Astrocyte (in vitro differentiated cells and primary cell): Measurements from ENCODE around the gene NDRG4. TPM values are rescaled to one million over a fixed set of nuclear protein-coding genes. Genes with fewer than 3 reads are reported as not detected.
A peak's percentile ranks its signal among the peaks of the same experiment; 100 is the strongest.

Source experiments
- DNase-seq: peaks from one replicate; pipeline ENCODE4 v3.0.0-alpha.2; 2010; ENCODE audit warnings: low read depth
- FAIRE-seq: peaks from 2 replicates; lab custom pipeline; 2011; peaks lifted over from hg19 to GRCh38; lab: Jason Lieb, UNC
- H2AFZ ChIP-seq: 2 replicates; pipeline ENCODE4 v1.6.0; 2012; ENCODE audit warnings: low read depth, low read length, inconsistent platforms
- H3K27ac ChIP-seq: 2 replicates; pipeline ENCODE4 v1.5.1; 2011; ENCODE audit warnings: low read depth, low read length, inconsistent platforms
- H3K27me3 ChIP-seq: 2 replicates; pipeline ENCODE4 v1.6.0; 2011; ENCODE audit warnings: low read length, inconsistent platforms; ENCODE audit not compliant: insufficient read depth
- H3K36me3 ChIP-seq: 2 replicates; pipeline ENCODE4 v1.5.1; 2011; ENCODE audit warnings: low read length, inconsistent platforms; ENCODE audit not compliant: insufficient read depth
- H3K4me1 ChIP-seq: 2 replicates; pipeline ENCODE4 v1.5.1; 2011; ENCODE audit warnings: low read length, inconsistent platforms; ENCODE audit not compliant: insufficient read depth
- H3K4me2 ChIP-seq: 2 replicates; pipeline ENCODE4 v1.6.0; 2012; ENCODE audit warnings: low read length, inconsistent platforms
- H3K4me3 ChIP-seq: 2 replicates; pipeline ENCODE4 v1.5.1; 2011; ENCODE audit warnings: low read depth, mild to moderate bottlenecking, low read length, inconsistent platforms; ENCODE audit not compliant: insufficient read depth
- H3K79me2 ChIP-seq: 2 replicates; pipeline ENCODE4 v1.6.0; 2012; ENCODE audit warnings: mild to moderate bottlenecking, low read length, inconsistent platforms; ENCODE audit not compliant: insufficient read depth
- H3K9ac ChIP-seq: 2 replicates; pipeline ENCODE4 v1.6.0; 2012; ENCODE audit warnings: mild to moderate bottlenecking, low read length, inconsistent platforms
- H3K9me3 ChIP-seq: 2 replicates; pipeline ENCODE4 v1.5.1; 2012; ENCODE audit warnings: low read depth, mild to moderate bottlenecking, low read length, inconsistent platforms; ENCODE audit not compliant: insufficient read depth
- H4K20me1 ChIP-seq: 2 replicates; pipeline ENCODE4 v1.6.0; 2012; ENCODE audit warnings: low read length, inconsistent platforms; ENCODE audit not compliant: insufficient read depth
- H3K27ac Mint-ChIP-seq: one replicate; pipeline ENCODE4 v1.8.0; 2021; ENCODE audit warnings: mild to moderate bottlenecking, mixed read lengths; ENCODE audit not compliant: unreplicated experiment
- H3K27me3 Mint-ChIP-seq: one replicate; pipeline ENCODE4 v1.8.0; 2021; ENCODE audit warnings: low read depth, mixed read lengths; ENCODE audit not compliant: unreplicated experiment
- H3K36me3 Mint-ChIP-seq: one replicate; pipeline ENCODE4 v1.8.0; 2021; ENCODE audit warnings: low read depth, mixed read lengths; ENCODE audit not compliant: unreplicated experiment
- H3K4me1 Mint-ChIP-seq: one replicate; pipeline ENCODE4 v1.8.0; 2021; ENCODE audit warnings: low read depth, mixed read lengths; ENCODE audit not compliant: unreplicated experiment
- H3K4me3 Mint-ChIP-seq: one replicate; pipeline ENCODE4 v1.8.0; 2021; ENCODE audit warnings: mild to moderate bottlenecking, moderate library complexity, mixed read lengths; ENCODE audit not compliant: unreplicated experiment
- H3K9me3 Mint-ChIP-seq: one replicate; pipeline ENCODE4 v1.8.0; 2021; ENCODE audit warnings: mild to moderate bottlenecking, mixed read lengths; ENCODE audit not compliant: unreplicated experiment
- EZH2 ChIP-seq: IDR thresholded peaks from 2 replicates; pipeline ENCODE4 v1.6.1; 2012; ENCODE audit warnings: mild to moderate bottlenecking, low read length, inconsistent platforms; ENCODE audit not compliant: insufficient read depth
- total RNA-seq: library from RNA; stranded (reverse); gene quantifications from 2 replicates; pipeline ENCODE4 v1.2.1, GENCODE V29; 2021
- TF ChIP-seq, protein P1 (sequence below): IDR thresholded peaks from 2 replicates; pipeline ENCODE4 v1.5.1; 2011; ENCODE audit warnings: low read depth, mild to moderate bottlenecking, inconsistent platforms, low read length, moderate library complexity; ENCODE audit not compliant: insufficient read depth

NDRG4 gene
- total RNA-seq, 1 donor from 2014 or later, result 21.9 TPM

DNA sequence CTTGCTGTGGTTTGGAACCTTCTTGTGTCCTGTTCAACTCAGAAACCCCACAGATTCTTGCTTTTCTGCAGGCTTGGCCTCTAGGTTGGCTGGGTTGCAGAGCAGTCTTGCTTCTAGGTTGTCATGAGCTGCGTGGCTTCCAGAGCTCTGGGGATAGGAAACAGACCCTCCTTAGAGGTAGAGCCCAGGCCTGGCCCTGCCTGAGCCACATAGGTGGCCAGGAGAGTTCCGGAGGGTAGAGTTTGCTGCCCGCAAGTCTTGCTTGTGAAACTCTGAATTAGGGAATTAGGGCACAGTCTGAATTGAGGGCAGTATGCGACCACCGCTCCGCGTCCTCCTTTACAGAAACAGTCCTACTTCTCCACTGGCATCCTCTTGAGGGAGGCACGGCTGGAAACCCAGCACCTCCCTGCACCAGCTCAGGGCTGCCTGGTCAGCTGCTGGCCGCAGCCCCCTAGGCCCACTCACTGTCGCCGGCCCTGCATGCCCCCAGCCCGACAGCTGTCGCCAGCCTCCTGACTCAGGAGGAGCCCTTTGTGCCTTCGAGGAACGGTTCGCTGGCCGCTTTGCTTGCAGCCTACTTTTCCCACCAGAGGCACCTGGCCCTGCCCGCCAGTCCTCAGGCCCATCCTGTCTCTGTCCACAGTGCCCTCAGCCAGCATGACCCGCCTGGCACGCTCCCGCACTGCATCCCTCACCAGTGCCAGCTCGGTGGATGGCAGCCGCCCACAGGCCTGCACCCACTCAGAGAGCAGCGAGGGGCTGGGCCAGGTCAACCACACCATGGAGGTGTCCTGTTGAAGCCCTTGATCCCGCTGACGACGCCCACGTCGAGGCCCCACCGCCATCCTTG, 11.1 kb downstream of the NDRG4 start:
- Mint-ChIP-seq H3K36me3 (peaks cover 11% of the 10 kb centered on the region), H3K27me3 (no peaks in the 10 kb centered on the region), H3K9me3 (no peaks in the 10 kb centered on the region), H3K27ac (no peak overlapping the region), H3K4me1 (peaks cover 9% of the 10 kb centered on the region), H3K4me3 (no peak overlapping the region)
- H3K27ac ChIP-seq, result no peak overlapping the region
- no peaks in the 10 kb centered on the region for H3K36me3 ChIP-seq
- no peaks in the 10 kb centered on the region for H3K27me3 ChIP-seq
- H2AFZ ChIP-seq, result no peak overlapping the region
- no peaks in the 10 kb centered on the region for H3K79me2 ChIP-seq
- peaks cover 5% of the 10 kb centered on the region for H3K4me1 ChIP-seq
- H3K9ac ChIP-seq, result no peak overlapping the region
- DNase-seq, result no peak
- FAIRE-seq, result no peak
- peaks cover 10% of the 10 kb centered on the region for H4K20me1 ChIP-seq
- TF ChIP-seq EZH2, result no peak
- TF ChIP-seq, protein P1, sequence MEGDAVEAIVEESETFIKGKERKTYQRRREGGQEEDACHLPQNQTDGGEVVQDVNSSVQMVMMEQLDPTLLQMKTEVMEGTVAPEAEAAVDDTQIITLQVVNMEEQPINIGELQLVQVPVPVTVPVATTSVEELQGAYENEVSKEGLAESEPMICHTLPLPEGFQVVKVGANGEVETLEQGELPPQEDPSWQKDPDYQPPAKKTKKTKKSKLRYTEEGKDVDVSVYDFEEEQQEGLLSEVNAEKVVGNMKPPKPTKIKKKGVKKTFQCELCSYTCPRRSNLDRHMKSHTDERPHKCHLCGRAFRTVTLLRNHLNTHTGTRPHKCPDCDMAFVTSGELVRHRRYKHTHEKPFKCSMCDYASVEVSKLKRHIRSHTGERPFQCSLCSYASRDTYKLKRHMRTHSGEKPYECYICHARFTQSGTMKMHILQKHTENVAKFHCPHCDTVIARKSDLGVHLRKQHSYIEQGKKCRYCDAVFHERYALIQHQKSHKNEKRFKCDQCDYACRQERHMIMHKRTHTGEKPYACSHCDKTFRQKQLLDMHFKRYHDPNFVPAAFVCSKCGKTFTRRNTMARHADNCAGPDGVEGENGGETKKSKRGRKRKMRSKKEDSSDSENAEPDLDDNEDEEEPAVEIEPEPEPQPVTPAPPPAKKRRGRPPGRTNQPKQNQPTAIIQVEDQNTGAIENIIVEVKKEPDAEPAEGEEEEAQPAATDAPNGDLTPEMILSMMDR, result no peak
- no peaks in the 10 kb centered on the region for H3K9me3 ChIP-seq
- H3K4me2 ChIP-seq, result no peak overlapping the region
- no peak overlapping the region for H3K4me3 ChIP-seq

DNA sequence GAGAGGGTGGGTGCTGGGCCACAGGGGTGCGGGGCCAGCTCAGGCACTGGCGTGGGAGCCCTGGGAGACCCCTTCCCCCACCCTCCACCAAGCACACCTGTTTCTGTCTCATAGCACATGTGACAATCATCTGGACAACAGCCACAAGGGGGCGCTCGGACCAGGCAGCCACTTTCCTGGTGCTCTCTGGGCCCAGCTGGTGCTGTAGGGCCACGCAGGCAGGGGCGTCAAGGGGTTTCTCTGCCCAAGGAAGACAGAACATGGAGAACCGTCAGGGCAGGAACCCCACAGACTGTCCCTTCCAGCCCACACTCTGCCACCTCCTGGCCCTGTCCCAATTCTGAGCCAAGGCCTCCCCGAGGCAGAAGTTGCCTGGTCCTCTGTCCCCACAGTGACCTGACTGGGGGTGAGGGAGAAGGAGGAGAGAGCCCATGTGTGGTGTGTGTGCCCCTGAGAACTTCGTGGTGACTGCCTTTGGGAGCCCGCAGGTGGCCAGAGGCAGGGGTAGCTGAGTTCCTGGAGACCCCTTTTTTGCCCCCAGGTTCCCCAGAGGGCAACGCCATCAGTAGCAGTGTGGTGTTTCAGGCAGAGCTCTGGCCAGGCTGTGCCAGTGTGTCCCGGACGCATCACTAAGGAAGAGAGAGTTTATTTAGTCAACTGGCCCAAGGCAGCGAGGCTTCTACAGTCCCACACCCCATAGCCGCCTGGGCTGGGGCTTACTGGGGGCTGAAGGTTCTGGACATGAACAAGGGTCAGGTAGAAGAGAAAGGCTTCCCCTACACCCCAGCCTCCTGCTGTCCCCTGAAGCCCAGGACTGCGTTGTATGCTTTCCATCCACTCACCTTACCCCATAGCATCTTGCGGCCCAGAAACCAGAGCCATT, 12.2 kb downstream of the NDRG4 start:
- DNase-seq, result peak; percentile 18
- no peak for FAIRE-seq
- no peaks in the 10 kb centered on the region for H3K9me3 ChIP-seq
- H3K27me3 Mint-ChIP-seq, result no peaks in the 10 kb centered on the region
- H2AFZ ChIP-seq, result no peak overlapping the region
- H3K79me2 ChIP-seq, result peaks cover 4% of the 10 kb centered on the region
- H3K4me1 Mint-ChIP-seq, result peaks cover 16% of the 10 kb centered on the region
- H3K9me3 Mint-ChIP-seq, result no peaks in the 10 kb centered on the region
- no peak overlapping the region for H3K4me2 ChIP-seq
- H3K27ac ChIP-seq, result no peak overlapping the region
- no peak overlapping the region for H3K4me3 ChIP-seq
- TF ChIP-seq EZH2, result no peak
- TF ChIP-seq, protein P1, result peak; percentile 54
- H3K36me3 ChIP-seq, result no peaks in the 10 kb centered on the region
- H4K20me1 ChIP-seq, result peaks cover 20% of the 10 kb centered on the region
- peak overlapping the region; percentile 15 for H3K4me3 Mint-ChIP-seq
- peaks cover 5% of the 10 kb centered on the region for H3K4me1 ChIP-seq
- no peaks in the 10 kb centered on the region for H3K27me3 ChIP-seq
- peaks cover 11% of the 10 kb centered on the region for H3K36me3 Mint-ChIP-seq
- H3K9ac ChIP-seq, result no peak overlapping the region
- H3K27ac Mint-ChIP-seq, result peak overlapping the region; percentile 87
